GM21526 (cell line): ENCODE measurements around the gene THOC6.

ENCODE experiments used
- ATAC-seq: cut with Tn5 transposase; IDR thresholded peaks from one replicate; pipeline ENCODE4 v1.9.1; 2021; ENCODE audit warnings: moderate library complexity; ENCODE audit not compliant: unreplicated experiment, low FRiP score

Gene THOC6

DNA sequence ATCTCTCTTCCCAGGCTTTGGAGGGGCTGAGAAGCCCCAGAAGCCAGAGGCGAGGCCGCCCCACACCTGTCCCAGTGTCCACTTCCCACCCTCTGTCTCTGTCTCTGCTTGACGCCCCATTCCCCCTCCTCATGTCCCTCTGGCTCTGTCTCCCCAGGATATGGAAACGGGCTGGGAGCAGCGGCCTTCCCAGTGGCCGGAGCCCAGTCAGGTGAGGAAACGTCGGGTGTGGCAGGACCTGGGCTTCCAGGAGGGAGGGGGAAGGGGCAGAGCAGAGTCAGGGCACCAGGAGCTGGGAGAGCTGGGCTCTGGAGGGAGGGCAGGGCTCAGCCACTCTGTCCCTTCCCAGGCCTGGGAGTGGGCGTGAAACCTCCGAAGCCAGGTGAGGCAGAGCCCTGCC lies 32.9 kb upstream of the THOC6 start:
- no peak for ATAC-seq

GRCh38 chr16:2991566-2992261 lies 32.1 kb upstream of the THOC6 start:
- ATAC-seq, result no peak

- ATAC-seq, result no peak
These were observed 31.3 kb upstream of the THOC6 start for GRCh38 chr16:2992383-2993081.

- no peak for ATAC-seq
These were observed 27.5 kb upstream of the THOC6 start for GRCh38 chr16:2996298-2996697.

DNA sequence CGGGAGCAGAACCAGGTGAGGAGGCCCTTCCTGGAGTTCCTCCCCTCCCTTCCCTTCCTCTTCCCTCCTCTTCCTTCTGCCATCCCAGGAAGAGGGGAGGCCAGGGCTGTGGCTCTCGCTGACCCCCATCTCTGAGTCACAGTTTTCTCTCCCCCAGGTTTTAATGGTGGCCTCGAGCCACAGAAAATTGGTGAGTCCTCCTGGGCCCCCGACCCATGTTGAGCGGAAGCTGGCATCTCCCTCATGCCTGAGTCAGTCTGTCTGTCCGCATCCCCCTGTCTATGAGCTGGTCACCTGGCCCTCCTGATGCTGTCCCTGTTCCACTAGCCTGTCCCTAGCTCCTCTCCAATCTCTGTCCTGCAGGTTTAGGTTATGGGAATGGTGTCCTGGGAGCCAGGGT lies 23.9 kb upstream of the THOC6 start:
- ATAC-seq, result no peak

GRCh38 chr16:3000540-3000939 lies 23.3 kb upstream of the THOC6 start:
- no peak for ATAC-seq

- ATAC-seq, result no peak
These were observed 22.5 kb upstream of the THOC6 start for GRCh38 chr16:3001316-3001715.

GRCh38 chr16:3003582-3004270 lies 20.1 kb upstream of the THOC6 start:
- ATAC-seq, result peak; percentile 90

- ATAC-seq, result no peak
These were observed 19.5 kb upstream of the THOC6 start for GRCh38 chr16:3004319-3004718.

DNA sequence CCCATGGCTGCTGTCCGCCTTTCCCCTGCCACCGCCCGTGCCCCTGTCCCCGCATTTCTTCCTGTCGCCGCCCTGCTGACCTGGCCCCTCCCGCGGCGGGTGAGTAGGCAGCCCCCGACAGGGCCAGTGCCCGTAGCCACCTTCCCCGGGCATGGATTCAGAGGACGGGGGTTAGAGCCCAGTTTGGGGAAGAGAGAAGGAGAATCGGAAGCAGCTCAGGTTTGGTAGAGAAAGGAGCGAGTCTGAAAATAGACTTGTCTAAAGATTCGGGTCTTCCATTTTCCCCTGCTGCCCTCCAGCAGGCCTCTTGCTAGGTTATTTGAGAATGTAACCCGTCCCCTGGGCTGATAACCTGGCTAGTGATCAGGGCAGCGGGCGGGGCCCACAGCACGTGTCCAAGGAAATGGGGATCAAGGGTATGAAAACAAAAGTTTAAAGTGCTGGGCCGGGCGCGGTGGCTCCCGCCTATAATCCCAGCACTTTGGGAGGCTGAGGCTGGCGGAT lies 19.0 kb upstream of the THOC6 start:
- ATAC-seq, result no peak

DNA sequence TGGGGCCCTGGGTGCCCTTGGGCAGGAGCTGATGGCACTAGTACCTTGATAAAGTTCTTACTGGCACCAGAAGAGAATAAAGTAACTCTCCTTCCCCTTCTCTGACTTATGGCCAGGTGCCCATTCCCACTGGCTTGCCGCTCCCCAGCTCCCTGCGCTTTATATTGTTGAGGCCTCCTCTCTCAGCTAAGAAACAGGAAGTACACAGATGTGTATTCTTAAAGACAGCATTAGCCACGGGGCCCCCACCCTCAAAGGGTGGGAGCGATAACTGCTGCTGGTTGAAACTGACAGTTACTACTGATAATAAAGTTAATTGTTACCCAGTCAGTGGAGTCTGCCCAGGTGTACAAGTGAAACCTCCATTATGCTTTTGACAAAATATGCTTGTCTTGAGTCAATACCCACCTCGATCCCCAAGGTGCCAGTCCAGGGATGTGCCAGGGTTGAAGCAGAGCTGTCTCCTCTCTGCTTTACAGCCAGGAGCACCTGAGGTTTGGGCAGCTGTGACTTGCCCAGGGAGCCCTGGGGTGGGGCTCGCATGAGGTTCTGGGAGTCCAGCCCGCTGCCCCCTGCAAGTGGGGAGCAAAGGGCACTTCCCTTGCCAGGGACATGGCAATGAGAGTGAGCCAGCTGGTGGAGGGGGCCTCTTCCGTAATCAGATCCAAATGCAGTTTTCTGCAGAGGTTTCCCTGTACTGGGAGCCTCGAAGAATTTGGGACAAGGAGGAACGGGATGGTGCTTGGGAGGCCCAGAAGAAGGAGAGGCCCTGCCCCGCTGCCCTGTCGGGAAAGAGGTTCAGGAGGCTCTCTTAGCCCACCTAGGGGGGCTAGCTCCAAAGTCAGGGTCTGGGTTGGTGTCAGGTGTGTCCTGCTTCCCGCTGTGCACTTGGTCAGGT lies 16.5 kb upstream of the THOC6 start:
- ATAC-seq, result no peak

GRCh38 chr16:3007957-3008689 lies 15.7 kb upstream of the THOC6 start:
- ATAC-seq, result no peak

DNA sequence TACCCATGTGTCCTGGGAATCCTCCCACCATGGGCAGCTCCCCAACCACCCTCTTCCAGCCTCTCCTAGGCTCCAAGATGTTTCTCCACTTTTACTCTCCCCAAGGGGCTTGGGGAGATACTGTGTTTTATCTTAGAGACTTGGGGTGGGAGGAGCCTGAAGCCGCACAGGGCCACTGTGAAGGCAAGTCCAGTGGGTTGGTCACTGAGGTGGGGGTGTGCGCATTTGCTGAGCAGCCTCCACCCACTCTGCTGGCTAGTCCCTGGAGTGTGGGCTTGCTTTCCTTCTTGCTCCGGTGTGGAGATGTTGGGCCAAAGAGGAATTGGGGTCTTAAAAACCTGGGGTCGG lies 15.2 kb upstream of the THOC6 start:
- ATAC-seq, result no peak

DNA sequence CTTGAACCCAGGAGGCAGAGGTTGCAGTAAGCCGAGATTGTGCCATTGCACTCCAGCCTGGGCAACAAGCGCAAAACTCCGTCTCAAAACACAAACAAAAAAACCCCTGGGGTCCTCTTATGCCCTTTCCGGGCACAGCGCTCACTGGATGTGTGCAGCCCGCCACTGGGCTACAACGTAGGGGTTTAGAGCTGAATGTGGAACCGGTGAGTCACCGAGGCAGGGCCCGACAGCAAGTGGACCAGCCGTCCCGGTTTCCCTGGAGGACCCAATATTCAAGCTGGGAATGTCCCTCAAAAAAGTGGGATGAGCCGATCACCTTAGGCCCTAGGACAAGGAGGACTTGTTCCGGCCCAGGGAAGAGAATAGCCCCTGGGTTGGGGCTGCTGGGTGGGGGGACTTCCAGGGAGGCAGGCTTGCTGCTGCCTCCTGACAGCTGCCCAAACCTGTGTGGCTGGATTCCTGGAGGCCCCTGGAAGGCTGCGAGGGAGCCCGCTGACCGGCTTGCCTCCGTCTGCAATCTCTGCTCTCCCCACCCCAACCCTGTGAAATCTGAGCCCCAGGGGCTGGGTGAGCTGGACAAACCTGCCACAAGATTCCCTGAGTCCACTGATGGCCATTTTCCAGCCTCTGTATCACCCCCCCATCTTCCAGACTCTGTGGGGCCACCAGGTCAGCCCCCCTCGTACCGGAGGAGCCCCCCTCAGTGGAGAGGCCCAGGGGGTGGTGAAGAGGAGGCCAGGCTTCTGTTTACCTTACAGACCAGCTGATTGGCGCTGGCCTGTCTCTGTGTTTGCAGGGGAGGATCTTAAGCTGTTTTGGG lies 14.1 kb upstream of the THOC6 start:
- no peak for ATAC-seq

DNA sequence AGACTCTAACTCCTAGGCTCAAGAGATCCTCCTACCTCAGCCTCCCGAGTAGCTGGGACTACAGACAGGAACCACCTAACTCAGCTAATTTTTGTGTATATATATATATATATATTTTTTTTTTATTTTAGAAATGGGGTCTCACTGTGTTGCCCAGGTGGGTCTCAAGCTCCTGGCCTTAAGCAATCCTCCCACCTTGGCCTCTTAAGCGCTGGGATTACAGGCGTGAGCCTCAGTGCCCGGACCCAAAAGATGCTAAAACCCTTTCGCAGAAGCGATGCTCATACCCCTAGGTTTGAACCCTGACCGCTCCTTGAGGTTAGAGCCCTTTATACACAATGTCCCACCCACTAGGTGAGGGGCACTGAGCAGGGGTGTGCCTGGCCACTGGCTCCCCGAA lies 13.3 kb upstream of the THOC6 start:
- ATAC-seq, result no peak

DNA sequence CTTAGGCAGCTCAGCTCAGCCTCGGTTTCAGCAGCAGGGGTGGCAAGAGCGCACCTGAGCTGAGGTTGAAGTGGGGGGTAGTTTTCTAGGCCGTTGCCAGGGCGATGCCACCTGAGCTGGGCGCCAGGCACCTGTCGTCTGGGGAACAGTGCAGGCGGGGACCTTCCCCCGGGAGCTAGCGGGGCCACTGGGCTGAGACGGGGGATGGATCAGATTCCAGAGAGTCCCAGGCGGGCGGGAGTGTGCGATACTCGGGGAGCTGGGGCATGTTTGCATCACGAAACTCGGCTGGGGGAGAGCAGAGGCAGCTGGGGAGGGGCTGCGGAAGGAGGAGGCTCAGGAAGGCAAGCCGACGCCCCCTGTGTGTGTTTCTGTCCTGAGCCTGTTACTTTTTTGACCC lies 11.6 kb upstream of the THOC6 start:
- no peak for ATAC-seq

- ATAC-seq, result no peak
These were observed 10.9 kb upstream of the THOC6 start, which contains the start of gene CLDN9 for GRCh38 chr16:3012828-3013420. Gene CLDN9 (plus strand): TSS chr16:3012923. CDS start chr16:3013363, 440 bp downstream.

DNA sequence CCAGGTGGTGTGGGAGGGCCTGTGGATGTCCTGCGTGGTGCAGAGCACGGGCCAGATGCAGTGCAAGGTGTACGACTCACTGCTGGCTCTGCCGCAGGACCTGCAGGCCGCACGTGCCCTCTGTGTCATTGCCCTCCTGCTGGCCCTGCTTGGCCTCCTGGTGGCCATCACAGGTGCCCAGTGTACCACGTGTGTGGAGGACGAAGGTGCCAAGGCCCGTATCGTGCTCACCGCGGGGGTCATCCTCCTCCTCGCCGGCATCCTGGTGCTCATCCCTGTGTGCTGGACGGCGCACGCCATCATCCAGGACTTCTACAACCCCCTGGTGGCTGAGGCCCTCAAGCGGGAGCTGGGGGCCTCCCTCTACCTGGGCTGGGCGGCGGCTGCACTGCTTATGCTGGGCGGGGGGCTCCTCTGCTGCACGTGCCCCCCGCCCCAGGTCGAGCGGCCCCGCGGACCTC lies 10.3 kb upstream of the THOC6 start:
- ATAC-seq, result no peak
